SK-N-MC (cell line): Measurements from ENCODE around the gene TEX53.

ENCODE experiments used
- EZH2 ChIP-seq: fragments of 200-600 bp; sonication (generic); IDR thresholded peaks from one replicate; pipeline ENCODE4 v1.6.1; 2017; ENCODE audit warnings: antibody characterized with exemption
- POLR2AphosphoS5 ChIP-seq: IDR thresholded peaks from 2 replicates; pipeline ENCODE4 v1.6.1; 2012; ENCODE audit warnings: mild to moderate bottlenecking, low read depth, low read length, borderline replicate concordance

DNA sequence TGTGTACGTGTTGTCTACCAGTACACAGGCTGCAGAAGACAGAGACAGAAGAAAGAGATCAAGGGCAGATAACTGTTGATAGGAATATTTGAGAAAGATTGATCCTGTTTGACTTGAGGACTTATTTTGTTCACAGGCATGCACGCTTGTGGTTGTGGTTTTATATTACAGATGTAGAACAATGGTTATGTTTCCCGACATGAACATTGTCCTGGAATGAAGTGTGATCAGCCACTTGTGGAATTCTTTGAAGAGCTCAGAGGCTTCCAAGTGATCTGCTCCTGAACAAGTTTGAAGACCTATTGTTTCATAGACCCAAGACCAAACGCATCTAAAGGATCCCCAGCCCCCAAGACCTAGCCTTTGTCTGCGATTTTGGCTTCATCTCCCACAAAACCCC, 13.7 kb downstream of the TEX53 start:
- TF ChIP-seq POLR2AphosphoS5 = no peak
- TF ChIP-seq EZH2 = no peak
